Kasumi-1 (cell line): ENCODE results near the gene GPR25.
"Not testable (repeated sequence)": the region's sequence is repeated elsewhere in the genome, so short reads cannot be mapped to it uniquely, and the experiment has no call there.

ENCODE experiments used
- DNase-seq, 2 experiments: peaks; one replicate each; lab custom pipeline; 2025; lab: John Stamatoyannopoulos, UW

The GPR25 gene

GRCh38 chr1:200911936-200912335, 39.2 kb downstream of the GPR25 start:
- DNase-seq = not testable (repeated sequence)

DNA sequence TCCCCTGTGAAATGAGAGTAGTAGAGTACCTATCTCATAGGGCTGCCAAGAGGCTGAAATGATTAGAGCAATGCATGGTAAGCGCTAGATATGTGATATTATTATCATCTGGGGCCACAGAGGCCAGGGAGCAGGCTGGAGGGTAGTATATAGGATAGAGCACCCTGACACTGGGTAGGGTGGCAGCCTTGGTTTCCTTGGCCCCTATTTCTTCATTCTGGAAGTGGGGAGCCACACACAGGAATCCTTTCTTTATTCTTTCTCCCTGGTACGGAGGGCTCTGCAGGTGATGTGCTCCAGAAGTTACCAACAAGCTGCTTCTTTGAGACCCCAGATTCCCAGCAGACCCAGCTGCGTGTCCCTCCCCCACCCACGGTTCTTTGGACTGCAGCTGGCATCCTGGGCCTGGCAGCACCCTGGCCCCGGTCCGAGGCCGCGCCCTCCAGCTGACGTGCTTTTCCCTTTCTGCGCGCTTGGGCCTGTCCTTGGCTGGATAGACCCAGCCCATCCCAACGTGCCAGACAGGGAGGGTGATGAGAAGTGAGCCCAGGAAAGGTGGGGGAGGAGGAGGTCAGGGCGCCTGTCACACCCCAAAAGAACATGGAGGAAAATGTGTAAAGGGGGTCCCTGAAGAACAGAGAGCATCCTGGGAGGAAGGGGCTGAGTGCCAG, 40.1 kb downstream of the GPR25 start:
- DNase-seq = no peak

- DNase-seq = no peak
Observed at GRCh38 chr1:200916152-200916551, 43.4 kb downstream of the GPR25 start.

GRCh38 chr1:200916681-200917080, 43.9 kb downstream of the GPR25 start:
- no peak for DNase-seq

- DNase-seq = no peak
Observed at GRCh38 chr1:200917291-200917817, 44.6 kb downstream of the GPR25 start.

GRCh38 chr1:200918006-200918405, 45.2 kb downstream of the GPR25 start:
- DNase-seq = no peak

GRCh38 chr1:200919386-200919785, 46.6 kb downstream of the GPR25 start:
- DNase-seq = no peak

GRCh38 chr1:200921571-200922110, 48.9 kb downstream of the GPR25 start:
- no peak for DNase-seq

GRCh38 chr1:200922406-200922805, 49.6 kb downstream of the GPR25 start:
- no peak for DNase-seq

GRCh38 chr1:200923601-200924000, 50.8 kb downstream of the GPR25 start:
- no peak for DNase-seq
